ENCODE data around the gene LLPH.
A peak's percentile ranks its signal among the peaks of the same experiment; 100 is the strongest.
"Not testable (repeated sequence)": the region's sequence is repeated elsewhere in the genome, so short reads cannot be mapped to it uniquely, and the experiment has no call there.

The LLPH gene

GRCh38 chr12:66130267-66131066 is at the start of gene LLPH:
LLPH (minus strand) TSS chr12:66130750; CDS start chr12:66129106, 1,644 bp downstream.
- peak; percentile 80 for DNase-seq (ENCODE audit: low read depth)
- H3K4me3 ChIP-seq (ENCODE audit: low read depth, low read length), result peak within 1 kb of the TSS; percentile 96
- TF ChIP-seq, protein P1, sequence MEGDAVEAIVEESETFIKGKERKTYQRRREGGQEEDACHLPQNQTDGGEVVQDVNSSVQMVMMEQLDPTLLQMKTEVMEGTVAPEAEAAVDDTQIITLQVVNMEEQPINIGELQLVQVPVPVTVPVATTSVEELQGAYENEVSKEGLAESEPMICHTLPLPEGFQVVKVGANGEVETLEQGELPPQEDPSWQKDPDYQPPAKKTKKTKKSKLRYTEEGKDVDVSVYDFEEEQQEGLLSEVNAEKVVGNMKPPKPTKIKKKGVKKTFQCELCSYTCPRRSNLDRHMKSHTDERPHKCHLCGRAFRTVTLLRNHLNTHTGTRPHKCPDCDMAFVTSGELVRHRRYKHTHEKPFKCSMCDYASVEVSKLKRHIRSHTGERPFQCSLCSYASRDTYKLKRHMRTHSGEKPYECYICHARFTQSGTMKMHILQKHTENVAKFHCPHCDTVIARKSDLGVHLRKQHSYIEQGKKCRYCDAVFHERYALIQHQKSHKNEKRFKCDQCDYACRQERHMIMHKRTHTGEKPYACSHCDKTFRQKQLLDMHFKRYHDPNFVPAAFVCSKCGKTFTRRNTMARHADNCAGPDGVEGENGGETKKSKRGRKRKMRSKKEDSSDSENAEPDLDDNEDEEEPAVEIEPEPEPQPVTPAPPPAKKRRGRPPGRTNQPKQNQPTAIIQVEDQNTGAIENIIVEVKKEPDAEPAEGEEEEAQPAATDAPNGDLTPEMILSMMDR (IDR thresholded peaks at IDR 0.05; ENCODE audit: low read depth, low read length, missing control alignments), result no peak

- TF ChIP-seq, protein P1 (IDR thresholded peaks at IDR 0.05; ENCODE audit: low read depth, low read length, missing control alignments), result no peak
- H3K4me3 ChIP-seq (ENCODE audit: low read depth, low read length), result no peak overlapping the region
- no peak for DNase-seq (ENCODE audit: low read depth)
Observed at GRCh38 chr12:66176105-66176900, 45.8 kb upstream of the LLPH start.

DNA sequence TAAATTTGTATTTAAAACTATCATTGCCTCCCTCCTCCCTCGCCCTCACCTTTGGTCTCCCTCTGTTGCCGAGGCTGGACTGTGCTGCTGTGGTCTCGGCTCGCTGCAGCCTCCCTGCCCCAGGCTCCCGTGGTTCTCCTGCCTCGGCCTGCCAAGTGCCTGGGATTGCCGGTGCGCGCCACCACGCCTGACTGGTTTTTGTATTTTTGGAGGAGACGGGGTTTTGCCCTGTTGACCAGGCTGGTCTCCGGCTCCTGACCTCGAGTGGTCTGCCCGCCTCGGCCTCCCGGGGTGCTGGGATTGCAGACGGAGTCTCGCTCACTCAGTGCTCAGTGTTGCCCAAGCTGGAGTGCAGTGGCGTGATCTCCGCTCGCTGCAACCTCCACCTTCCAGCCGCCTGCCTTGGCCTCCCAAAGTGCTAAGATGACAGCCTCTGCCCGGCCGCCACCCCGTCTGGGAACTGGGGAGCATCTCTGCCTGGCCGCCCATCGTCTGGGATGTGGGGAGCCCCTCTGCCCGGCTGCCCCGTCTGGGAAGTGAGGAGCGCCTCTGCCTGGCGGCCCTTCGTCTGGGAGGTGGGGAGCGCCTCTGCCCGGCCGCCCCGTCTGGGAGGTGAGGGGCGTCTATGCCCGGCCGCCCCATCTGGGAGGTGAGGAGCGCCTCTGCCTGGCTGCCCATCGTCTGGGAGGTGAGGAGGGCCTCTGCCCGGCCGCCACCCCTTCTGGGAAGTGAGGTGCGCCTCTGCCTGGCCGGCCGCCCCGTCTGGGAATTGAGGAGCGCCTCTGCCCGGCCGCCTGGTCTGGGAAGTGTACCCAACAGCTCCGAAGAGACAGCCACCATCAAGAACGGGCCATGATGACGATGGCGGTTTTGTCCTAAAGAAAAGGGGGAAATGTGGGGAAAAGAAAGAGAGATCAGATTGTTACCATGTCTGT is 44.1 kb upstream of the LLPH start:
- not testable (repeated sequence) for DNase-seq (ENCODE audit: low read depth); H3K4me3 ChIP-seq (ENCODE audit: low read depth, low read length)

- TF ChIP-seq, protein P1 (IDR thresholded peaks at IDR 0.05; ENCODE audit: low read depth, low read length, missing control alignments), result no peak
- DNase-seq (ENCODE audit: low read depth), result no peak
- peak overlapping the region; percentile 69 for H3K4me3 ChIP-seq (ENCODE audit: low read depth, low read length)
Observed at GRCh38 chr12:66170606-66171005, 40.1 kb upstream of the LLPH start.

DNA sequence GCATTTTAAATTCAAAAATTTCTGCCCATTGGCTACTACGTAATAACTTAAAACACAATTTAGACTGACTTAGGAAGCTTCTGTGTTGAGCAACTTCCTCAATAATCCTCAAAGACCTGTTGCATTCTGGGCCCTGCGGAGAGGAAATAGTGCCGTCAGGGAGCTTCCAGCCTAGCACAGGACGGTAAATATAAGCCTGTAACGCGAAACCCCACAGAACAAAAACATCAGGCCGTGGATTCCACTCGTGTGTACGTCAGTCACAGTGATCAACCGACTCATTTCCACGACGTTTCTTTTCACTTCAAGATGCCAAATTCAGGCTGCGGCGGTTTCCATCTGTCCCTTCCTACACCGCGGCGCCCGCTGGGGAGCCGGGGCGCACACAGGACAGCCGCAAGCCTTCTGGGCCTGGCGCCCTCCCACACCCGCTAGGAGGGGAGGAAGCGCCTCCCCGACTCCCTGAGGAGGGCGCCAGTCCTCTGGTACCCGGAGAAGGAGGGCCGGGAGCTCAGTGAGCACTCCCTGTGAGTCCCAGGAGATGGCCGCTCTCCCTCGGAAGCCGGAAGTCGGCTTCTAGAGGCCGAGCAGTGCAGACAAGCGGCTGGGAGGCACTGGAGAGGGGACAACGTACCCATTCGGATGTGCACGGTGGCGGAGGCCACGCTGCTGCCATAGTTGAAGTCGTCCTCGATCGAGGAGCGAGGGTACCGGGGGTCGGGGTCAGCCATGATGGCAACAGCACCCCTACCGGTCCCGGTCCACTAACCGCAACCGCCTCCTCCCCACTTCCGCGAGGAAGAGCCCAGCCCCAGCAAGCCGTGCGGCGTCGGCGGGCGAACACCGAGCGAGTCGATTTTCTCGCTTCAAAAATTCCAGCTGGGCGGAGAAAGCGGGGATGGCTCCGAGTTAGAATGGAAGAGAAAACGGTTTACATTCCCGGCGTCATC is 38.9 kb upstream of the LLPH start, which contains the start of gene TMBIM4:
TSS of gene TMBIM4 (minus strand) at position 776 of the 950 bp plus-strand sequence. CDS start at position 731, 45 bp downstream.
- TF ChIP-seq, protein P1 (IDR thresholded peaks at IDR 0.05; ENCODE audit: low read depth, low read length, missing control alignments), result peak; percentile 50
- peak; percentile 70 for DNase-seq (ENCODE audit: low read depth)
- peak within 1 kb of the TSS; percentile 69 for H3K4me3 ChIP-seq (ENCODE audit: low read depth, low read length)

GRCh38 chr12:66168410-66168809 is 37.9 kb upstream of the LLPH start:
- DNase-seq (ENCODE audit: low read depth), result no peak
- TF ChIP-seq, protein P1 (IDR thresholded peaks at IDR 0.05; ENCODE audit: low read depth, low read length, missing control alignments), result no peak
- peak overlapping the region; percentile 69 for H3K4me3 ChIP-seq (ENCODE audit: low read depth, low read length)

All from GM12864 (cell line).